Astrocyte of the cerebellum (primary cell): ENCODE measurements around the gene MUC5B.

ENCODE experiments used
- DNase-seq: peaks from one replicate; pipeline ENCODE4 v3.0.0-alpha.2; 2011; ENCODE audit warnings: low read depth
- H3K4me3 ChIP-seq: 2 replicates; pipeline ENCODE4 v1.5.1; 2011; ENCODE audit warnings: mild to moderate bottlenecking, low read depth, low read length, moderate library complexity
- CTCF ChIP-seq: IDR thresholded peaks from 2 replicates; pipeline ENCODE4 v1.5.1; 2012; ENCODE audit warnings: low read length, low read depth, moderate library complexity, mild to moderate bottlenecking; ENCODE audit errors: missing control alignments
- in situ Hi-C: cut with HindIII; loops from 2 replicates; pipeline ENCODE4 v1.10.0; 2017; ENCODE audit warnings: low sequenced_read_pairs

Gene MUC5B

GRCh38 chr11:1303973-1304372 is 81.1 kb downstream of the MUC5B start:
- TF ChIP-seq CTCF: no peak
- in situ Hi-C loops: no loop called here
- DNase-seq: no peak
- H3K4me3 ChIP-seq: no peak overlapping the region

GRCh38 chr11:1304380-1304779 is 81.5 kb downstream of the MUC5B start:
- TF ChIP-seq CTCF: no peak
- DNase-seq: no peak
- no peak overlapping the region for H3K4me3 ChIP-seq

GRCh38 chr11:1305063-1305495 is 82.2 kb downstream of the MUC5B start:
- no peak for DNase-seq
- H3K4me3 ChIP-seq: no peak overlapping the region
- TF ChIP-seq CTCF: no peak
- in situ Hi-C loops: no loop called here

More at GRCh38 chr11:1304380-1304779, 81.5 kb downstream of the MUC5B start:
- in situ Hi-C loops: no loop called here

- in situ Hi-C loops: no loop called here
- no peak for DNase-seq
- no peak for TF ChIP-seq CTCF
- no peak overlapping the region for H3K4me3 ChIP-seq
Observed at GRCh38 chr11:1305501-1306056, 82.7 kb downstream of the MUC5B start.

- in situ Hi-C loops: no loop called here
- DNase-seq: no peak
- no peak overlapping the region for H3K4me3 ChIP-seq
- TF ChIP-seq CTCF: no peak
Observed at GRCh38 chr11:1306186-1307162, 83.6 kb downstream of the MUC5B start.

GRCh38 chr11:1307163-1307870 is 84.5 kb downstream of the MUC5B start:
- in situ Hi-C loops: no loop called here
- no peak for TF ChIP-seq CTCF
- no peak overlapping the region for H3K4me3 ChIP-seq
- no peak for DNase-seq
